OCI-LY1 (cell line): ENCODE measurements around the gene STAT3.

Experiments
- EZH2 ChIP-seq: fragments of 200-600 bp; sonication (generic), shearing (Covaris generic); IDR thresholded peaks from 2 replicates; pipeline ENCODE4 v1.8.0; 2017; ENCODE audit warnings: borderline replicate concordance, mixed run types, mild to moderate bottlenecking, antibody characterized with exemption, low read length, moderate library complexity, mixed read lengths
- TF ChIP-seq, protein P1 (sequence below): fragments of 200-600 bp; sonication (generic), shearing (Covaris generic); IDR thresholded peaks from 2 replicates; pipeline ENCODE4 v1.5.1; 2017; ENCODE audit warnings: mild to moderate bottlenecking, antibody characterized with exemption, low read length, moderate library complexity, mixed read lengths

DNA sequence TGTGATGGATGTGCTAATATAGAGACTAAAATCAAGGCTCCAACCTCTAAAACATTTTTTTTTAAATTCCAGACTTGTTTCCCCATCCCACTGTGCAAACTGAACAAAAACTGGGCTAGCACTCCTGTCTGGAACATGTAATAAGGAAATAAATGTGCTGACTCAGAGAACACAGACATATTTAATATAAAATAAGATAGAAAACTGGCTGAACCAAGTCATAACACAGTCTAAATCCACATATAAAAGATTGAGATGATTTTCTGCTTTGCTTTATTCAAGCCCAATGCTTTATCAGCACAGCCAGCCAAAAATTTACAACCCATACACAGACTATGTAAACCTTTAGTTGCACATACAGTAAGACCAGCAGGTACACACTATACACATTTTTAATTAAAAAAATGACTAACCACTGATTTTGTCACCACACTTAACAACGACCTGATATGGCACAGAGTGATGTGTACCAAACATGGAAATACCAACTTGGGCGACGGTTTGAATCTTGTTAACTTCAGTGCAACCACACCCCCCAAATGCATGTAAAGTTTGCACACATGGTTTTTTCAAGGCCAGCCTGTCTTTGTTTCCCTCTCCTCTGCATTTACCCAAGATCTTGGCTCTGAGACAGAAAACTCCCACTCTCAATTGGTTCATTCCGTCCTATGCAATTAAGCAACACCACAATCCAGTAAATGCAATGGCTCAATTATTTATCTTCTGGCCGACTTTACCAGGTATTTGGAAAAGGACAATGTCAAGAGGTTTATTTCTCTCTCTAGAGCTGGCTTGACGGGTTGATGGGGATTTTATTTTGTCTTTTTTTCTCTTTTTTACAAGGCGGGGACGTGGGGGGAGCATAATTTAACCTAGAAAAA, 1.2 kb downstream of the STAT3 start:
- TF ChIP-seq, protein P1, sequence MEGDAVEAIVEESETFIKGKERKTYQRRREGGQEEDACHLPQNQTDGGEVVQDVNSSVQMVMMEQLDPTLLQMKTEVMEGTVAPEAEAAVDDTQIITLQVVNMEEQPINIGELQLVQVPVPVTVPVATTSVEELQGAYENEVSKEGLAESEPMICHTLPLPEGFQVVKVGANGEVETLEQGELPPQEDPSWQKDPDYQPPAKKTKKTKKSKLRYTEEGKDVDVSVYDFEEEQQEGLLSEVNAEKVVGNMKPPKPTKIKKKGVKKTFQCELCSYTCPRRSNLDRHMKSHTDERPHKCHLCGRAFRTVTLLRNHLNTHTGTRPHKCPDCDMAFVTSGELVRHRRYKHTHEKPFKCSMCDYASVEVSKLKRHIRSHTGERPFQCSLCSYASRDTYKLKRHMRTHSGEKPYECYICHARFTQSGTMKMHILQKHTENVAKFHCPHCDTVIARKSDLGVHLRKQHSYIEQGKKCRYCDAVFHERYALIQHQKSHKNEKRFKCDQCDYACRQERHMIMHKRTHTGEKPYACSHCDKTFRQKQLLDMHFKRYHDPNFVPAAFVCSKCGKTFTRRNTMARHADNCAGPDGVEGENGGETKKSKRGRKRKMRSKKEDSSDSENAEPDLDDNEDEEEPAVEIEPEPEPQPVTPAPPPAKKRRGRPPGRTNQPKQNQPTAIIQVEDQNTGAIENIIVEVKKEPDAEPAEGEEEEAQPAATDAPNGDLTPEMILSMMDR = no peak
- no peak for TF ChIP-seq EZH2
